ENCODE data around the gene RMP24.

The RMP24 gene

GRCh38 chr18:36009214-36009613 is 36.7 kb downstream of the RMP24 start:
- Mint-ChIP-seq H3K4me1 (0 out of 4 replicates have a peak, but pooled peaks cover 0 to 5% of the 10 kb centered on the region in 2 experiments), H3K27me3 (ENCODE audit: low read depth) (no peaks in the 10 kb centered on the region), H3K36me3 (ENCODE audit: insufficient read depth in 1 of 3, low read depth in 3 of 3) (0 out of 7 replicates have a peak, but pooled peaks cover 0 to under 1% (median 0%) of the 10 kb centered on the region in 3 experiments), H3K27ac (no peak overlapping the region), H3K9me3 (no peaks in the 10 kb centered on the region), H3K4me3 (no peak overlapping the region)
- Histone ChIP-seq H2AFZ (ENCODE audit: low read length) (no peak overlapping the region), H2AK5ac (ENCODE audit: insufficient read length, low read length) (no peak overlapping the region), H3K18ac (ENCODE audit: insufficient read length, low read depth, low read length) (no peak overlapping the region), H2BK120ac (ENCODE audit: low read depth, low read length, poor library complexity, severe bottlenecking) (no peak overlapping the region), H2BK12ac (ENCODE audit: insufficient read length, low read depth, low read length) (no peak overlapping the region), H3K23ac (ENCODE audit: insufficient read length, low read depth, low read length) (no peak overlapping the region), H3K27ac (ENCODE audit: insufficient read length, low read depth, low read length) (no peak overlapping the region), H4K20me1 (ENCODE audit: control insufficient read depth, insufficient read depth, insufficient read length) (no peaks in the 10 kb centered on the region), H2BK15ac (ENCODE audit: low read depth, low read length) (no peak overlapping the region), H3K4me1 (ENCODE audit: insufficient read depth, low read length) (no peaks in the 10 kb centered on the region), H3K79me1 (ENCODE audit: insufficient read depth, low read depth, low read length, poor library complexity, severe bottlenecking) (no peaks in the 10 kb centered on the region), H2BK20ac (ENCODE audit: low read depth, low read length, poor library complexity, severe bottlenecking) (no peak overlapping the region), H3K56ac (ENCODE audit: insufficient read length, low read depth, low read length) (no peak overlapping the region), H4K91ac (ENCODE audit: insufficient read length, low read depth, low read length) (no peak overlapping the region), H3K14ac (ENCODE audit: insufficient read depth, low read length) (no peak overlapping the region), H3T11ph (ENCODE audit: low read length) (no peak overlapping the region), H4K5ac (ENCODE audit: insufficient read length, low read depth, low read length) (no peak overlapping the region), H3K4ac (ENCODE audit: low read depth, low read length) (no peak overlapping the region), H3K79me2 (ENCODE audit: insufficient read depth, low read length) (no peaks in the 10 kb centered on the region), H2BK5ac (ENCODE audit: insufficient read length, low read length) (no peak overlapping the region), H3K9me3 (ENCODE audit: control insufficient read depth, low read depth, low read length) (no peaks in the 10 kb centered on the region), H3K4me2 (ENCODE audit: insufficient read depth, insufficient read length, low read length) (no peak overlapping the region), H4K8ac (replicated peaks; ENCODE audit: insufficient read length, low read depth, low read length) (no peak overlapping the region), H3K23me2 (ENCODE audit: insufficient read length, low read depth, low read length, poor library complexity, severe bottlenecking) (no peaks in the 10 kb centered on the region), H3K9ac (ENCODE audit: extremely low read depth, insufficient read length, low read length) (no peak overlapping the region), H3K27me3 (ENCODE audit: insufficient read depth, low read length) (no peaks in the 10 kb centered on the region)
- no peak for DNase-seq
- no CpG with 5 or more reads among the region's 3 CpGs for WGBS (ENCODE audit: extremely low coverage, insufficient read length, low lambda C conversion rate)
- TF ChIP-seq, protein P1, sequence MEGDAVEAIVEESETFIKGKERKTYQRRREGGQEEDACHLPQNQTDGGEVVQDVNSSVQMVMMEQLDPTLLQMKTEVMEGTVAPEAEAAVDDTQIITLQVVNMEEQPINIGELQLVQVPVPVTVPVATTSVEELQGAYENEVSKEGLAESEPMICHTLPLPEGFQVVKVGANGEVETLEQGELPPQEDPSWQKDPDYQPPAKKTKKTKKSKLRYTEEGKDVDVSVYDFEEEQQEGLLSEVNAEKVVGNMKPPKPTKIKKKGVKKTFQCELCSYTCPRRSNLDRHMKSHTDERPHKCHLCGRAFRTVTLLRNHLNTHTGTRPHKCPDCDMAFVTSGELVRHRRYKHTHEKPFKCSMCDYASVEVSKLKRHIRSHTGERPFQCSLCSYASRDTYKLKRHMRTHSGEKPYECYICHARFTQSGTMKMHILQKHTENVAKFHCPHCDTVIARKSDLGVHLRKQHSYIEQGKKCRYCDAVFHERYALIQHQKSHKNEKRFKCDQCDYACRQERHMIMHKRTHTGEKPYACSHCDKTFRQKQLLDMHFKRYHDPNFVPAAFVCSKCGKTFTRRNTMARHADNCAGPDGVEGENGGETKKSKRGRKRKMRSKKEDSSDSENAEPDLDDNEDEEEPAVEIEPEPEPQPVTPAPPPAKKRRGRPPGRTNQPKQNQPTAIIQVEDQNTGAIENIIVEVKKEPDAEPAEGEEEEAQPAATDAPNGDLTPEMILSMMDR (conservative IDR thresholded peaks at IDR 0.05) = no peak

Measured in H9 (cell line).